GM18498 (cell line): ENCODE measurements around the gene CKAP2L.
A peak's percentile ranks its signal among the peaks of the same experiment; 100 is the strongest.
"Not testable (repeated sequence)": the region's sequence is repeated elsewhere in the genome, so short reads cannot be mapped to it uniquely, and the experiment has no call there.

Experiments used
- ATAC-seq: cut with Tn5 transposase; IDR thresholded peaks from one replicate; pipeline ENCODE4 v1.9.1; 2021; ENCODE audit warnings: mild to moderate bottlenecking, moderate library complexity; ENCODE audit not compliant: unreplicated experiment

Gene CKAP2L

GRCh38 chr2:112727276-112728028 lies 37.0 kb downstream of the CKAP2L start:
- no peak for ATAC-seq

GRCh38 chr2:112726487-112727190 lies 37.8 kb downstream of the CKAP2L start:
- peak; percentile 90 for ATAC-seq

- ATAC-seq, result no peak
These were observed 38.6 kb downstream of the CKAP2L start for GRCh38 chr2:112725545-112726457.

- ATAC-seq, result no peak
These were observed 39.6 kb downstream of the CKAP2L start for GRCh38 chr2:112724591-112725525.

GRCh38 chr2:112723995-112724394 lies 40.4 kb downstream of the CKAP2L start:
- no peak for ATAC-seq

- no peak for ATAC-seq
These were observed 40.9 kb downstream of the CKAP2L start for GRCh38 chr2:112723547-112723940.

GRCh38 chr2:112722816-112723546 lies 41.4 kb downstream of the CKAP2L start:
- ATAC-seq, result no peak

GRCh38 chr2:112721819-112722522 lies 42.4 kb downstream of the CKAP2L start:
- ATAC-seq, result no peak

- ATAC-seq, result no peak
These were observed 43.6 kb downstream of the CKAP2L start, which contains the start of gene NT5DC4 for GRCh38 chr2:112720785-112721184. TSS of gene NT5DC4 (plus strand) at chr2:112721020. CDS start at chr2:112721080, 60 bp downstream.

GRCh38 chr2:112718863-112719370 lies 45.5 kb downstream of the CKAP2L start:
- no peak for ATAC-seq

GRCh38 chr2:112716826-112717352 lies 47.5 kb downstream of the CKAP2L start:
- not testable (repeated sequence) for ATAC-seq

- not testable (repeated sequence) for ATAC-seq
These were observed 48.3 kb downstream of the CKAP2L start for GRCh38 chr2:112716094-112716493.

GRCh38 chr2:112714836-112715631 lies 49.4 kb downstream of the CKAP2L start:
- no peak for ATAC-seq

GRCh38 chr2:112714331-112714730 lies 50.1 kb downstream of the CKAP2L start:
- no peak for ATAC-seq

GRCh38 chr2:112713926-112714325 lies 50.5 kb downstream of the CKAP2L start:
- ATAC-seq, result no peak

- no peak for ATAC-seq
These were observed 50.9 kb downstream of the CKAP2L start for GRCh38 chr2:112713585-112713925.

GRCh38 chr2:112712903-112713584 lies 51.4 kb downstream of the CKAP2L start:
- no peak for ATAC-seq
